Measurements from ENCODE around the gene ADRA1B. TPM values are rescaled to one million over a fixed set of nuclear protein-coding genes. Genes with fewer than 3 reads are reported as not detected.
A peak's percentile ranks its signal among the peaks of the same experiment; 100 is the strongest.

The ADRA1B gene
- total RNA-seq, 4 donors from 2014 or later, result 2.9 to 9.0 (median 5.0) TPM

GRCh38 chr5:159921721-159922120 is 5.4 kb downstream of the ADRA1B start:
- Histone ChIP-seq H3K9me3 (no peaks in the 10 kb centered on the region), H3K4me1 (peaks cover 0 to under 1% (median 0%) of the 10 kb centered on the region in 4 donors), H3K27me3 (peaks cover 15% of the 10 kb centered on the region), H3K36me3 (no peaks in the 10 kb centered on the region), H3K27ac (no peak overlapping the region), H3K4me3 (no peak overlapping the region)
- intact Hi-C loops (cut with DNase I; ENCODE audit: low total_unique reads), result no loop called here
- 52 to 69% methylated on average over 3 of the region's 3 CpGs for WGBS, 2 donors (ENCODE audit: low coverage in 1 of 2)
- no peak for DNase-seq
- in situ Hi-C loops (cut with MboI; ENCODE audit: low pct_ligation_motif_present in 1 of 4, low pct_unique_long_range_greater_than_20kb in 1 of 4, low sequenced_read_pairs in 3 of 4), result no loop called here
- TF ChIP-seq POLR2AphosphoS5 (IDR thresholded peaks at IDR 0.05), result no peak
- no peak for TF ChIP-seq EP300 (IDR thresholded peaks at IDR 0.05; ENCODE audit: low read depth)
- no peak for TF ChIP-seq CTCF (IDR thresholded peaks at IDR 0.05)
- TF ChIP-seq POLR2A (IDR thresholded peaks at IDR 0.05), result no peak

GRCh38 chr5:159923008-159923407 is 6.7 kb downstream of the ADRA1B start:
- intact Hi-C loops (cut with DNase I; ENCODE audit: low total_unique reads), result no loop called here
- in situ Hi-C loops (cut with MboI; ENCODE audit: low pct_ligation_motif_present in 1 of 4, low pct_unique_long_range_greater_than_20kb in 1 of 4, low sequenced_read_pairs in 3 of 4), result no loop called here
- 74 to 86% methylated on average over 7 of the region's 7 CpGs for WGBS, 2 donors (ENCODE audit: low coverage in 1 of 2)

GRCh38 chr5:159928122-159928909 is 12.0 kb downstream of the ADRA1B start:
- DNase-seq, result no peak
- no peaks in the 10 kb centered on the region for H3K4me1 ChIP-seq
- intact Hi-C loops (cut with DNase I; ENCODE audit: low total_unique reads), result no loop called here
- H3K9me3 ChIP-seq, result no peaks in the 10 kb centered on the region
- H3K27ac ChIP-seq, result peak overlapping the region in 1 of 4 donors; percentile 16
- no peak overlapping the region for H3K4me3 ChIP-seq
- H3K27me3 ChIP-seq, result peaks cover 5% of the 10 kb centered on the region
- WGBS, 2 donors (ENCODE audit: low coverage in 1 of 2), result 63 to 75% methylated on average over 2 to 12 of the region's 12 CpGs
- in situ Hi-C loops (cut with MboI; ENCODE audit: low pct_ligation_motif_present in 1 of 4, low pct_unique_long_range_greater_than_20kb in 1 of 4, low sequenced_read_pairs in 3 of 4), result no loop called here
- no peaks in the 10 kb centered on the region for H3K36me3 ChIP-seq
- TF ChIP-seq CTCF (IDR thresholded peaks at IDR 0.05), result no peak
- TF ChIP-seq EP300 (IDR thresholded peaks at IDR 0.05; ENCODE audit: low read depth), result no peak
- no peak for TF ChIP-seq POLR2AphosphoS5 (IDR thresholded peaks at IDR 0.05)
- no peak for TF ChIP-seq POLR2A (IDR thresholded peaks at IDR 0.05)

More at GRCh38 chr5:159923008-159923407, 6.7 kb downstream of the ADRA1B start:
- H3K27ac ChIP-seq, result no peak overlapping the region
- H3K36me3 ChIP-seq, result no peaks in the 10 kb centered on the region
- H3K4me1 ChIP-seq, result no peaks in the 10 kb centered on the region
- DNase-seq, result no peak
- TF ChIP-seq EP300 (IDR thresholded peaks at IDR 0.05; ENCODE audit: low read depth), result no peak
- TF ChIP-seq POLR2AphosphoS5 (IDR thresholded peaks at IDR 0.05), result no peak
- no peak for TF ChIP-seq CTCF (IDR thresholded peaks at IDR 0.05)
- TF ChIP-seq POLR2A (IDR thresholded peaks at IDR 0.05), result no peak
- no peaks in the 10 kb centered on the region for H3K9me3 ChIP-seq
- H3K4me3 ChIP-seq, result no peak overlapping the region
- peaks cover 8% of the 10 kb centered on the region for H3K27me3 ChIP-seq

GRCh38 chr5:159929176-159929575 is 12.9 kb downstream of the ADRA1B start:
- Histone ChIP-seq H3K4me3 (no peak overlapping the region), H3K36me3 (no peaks in the 10 kb centered on the region), H3K27ac (no peak overlapping the region), H3K27me3 (peaks cover 5% of the 10 kb centered on the region), H3K9me3 (no peaks in the 10 kb centered on the region), H3K4me1 (peaks cover 0 to 4% (median 0%) of the 10 kb centered on the region in 4 donors)
- WGBS, 2 donors (ENCODE audit: low coverage in 1 of 2), result 67 to 72% methylated on average over 1 of the region's 1 CpG
- TF ChIP-seq POLR2A (IDR thresholded peaks at IDR 0.05) (no peak), CTCF (IDR thresholded peaks at IDR 0.05) (no peak), POLR2AphosphoS5 (IDR thresholded peaks at IDR 0.05) (no peak), EP300 (IDR thresholded peaks at IDR 0.05; ENCODE audit: low read depth) (no peak)
- intact Hi-C loops (cut with DNase I; ENCODE audit: low total_unique reads) (no loop called here), in situ Hi-C loops (cut with MboI; ENCODE audit: low pct_ligation_motif_present in 1 of 4, low pct_unique_long_range_greater_than_20kb in 1 of 4, low sequenced_read_pairs in 3 of 4) (no loop called here)
- DNase-seq, result no peak

Data from transverse colon (tissue), 4 donors.